Ishikawa (cell line): Measurements from ENCODE around the gene STRA6.

Source experiments
- EP300 ChIP-seq: IDR thresholded peaks from 2 replicates; pipeline ENCODE4 v1.6.1; 2012; ENCODE audit warnings: borderline replicate concordance
- FOXM1 ChIP-seq: IDR thresholded peaks from 2 replicates; pipeline ENCODE4 v1.6.1; 2012; ENCODE audit warnings: low read depth, borderline replicate concordance
- MAX ChIP-seq: IDR thresholded peaks from 2 replicates; pipeline ENCODE4 v1.6.1; 2012
- NFIC ChIP-seq: IDR thresholded peaks from 2 replicates; pipeline ENCODE4 v1.6.1; 2012
- RAD21 ChIP-seq: IDR thresholded peaks from 2 replicates; pipeline ENCODE4 v1.6.1; 2012; ENCODE audit warnings: low read depth
- YY1 ChIP-seq: IDR thresholded peaks from 2 replicates; pipeline ENCODE4 v1.6.1; 2012; ENCODE audit warnings: low read depth
- ZBTB7A ChIP-seq: IDR thresholded peaks from 2 replicates; pipeline ENCODE4 v1.6.1; 2012; ENCODE audit warnings: low read depth
- TF ChIP-seq, protein P1 (sequence below): IDR thresholded peaks from 2 replicates; pipeline ENCODE4 v1.6.1; 2012; ENCODE audit warnings: low read depth, mild to moderate bottlenecking

GRCh38 chr15:74182131-74182530 lies 20.5 kb downstream of the STRA6 start:
- TF ChIP-seq, protein P1, sequence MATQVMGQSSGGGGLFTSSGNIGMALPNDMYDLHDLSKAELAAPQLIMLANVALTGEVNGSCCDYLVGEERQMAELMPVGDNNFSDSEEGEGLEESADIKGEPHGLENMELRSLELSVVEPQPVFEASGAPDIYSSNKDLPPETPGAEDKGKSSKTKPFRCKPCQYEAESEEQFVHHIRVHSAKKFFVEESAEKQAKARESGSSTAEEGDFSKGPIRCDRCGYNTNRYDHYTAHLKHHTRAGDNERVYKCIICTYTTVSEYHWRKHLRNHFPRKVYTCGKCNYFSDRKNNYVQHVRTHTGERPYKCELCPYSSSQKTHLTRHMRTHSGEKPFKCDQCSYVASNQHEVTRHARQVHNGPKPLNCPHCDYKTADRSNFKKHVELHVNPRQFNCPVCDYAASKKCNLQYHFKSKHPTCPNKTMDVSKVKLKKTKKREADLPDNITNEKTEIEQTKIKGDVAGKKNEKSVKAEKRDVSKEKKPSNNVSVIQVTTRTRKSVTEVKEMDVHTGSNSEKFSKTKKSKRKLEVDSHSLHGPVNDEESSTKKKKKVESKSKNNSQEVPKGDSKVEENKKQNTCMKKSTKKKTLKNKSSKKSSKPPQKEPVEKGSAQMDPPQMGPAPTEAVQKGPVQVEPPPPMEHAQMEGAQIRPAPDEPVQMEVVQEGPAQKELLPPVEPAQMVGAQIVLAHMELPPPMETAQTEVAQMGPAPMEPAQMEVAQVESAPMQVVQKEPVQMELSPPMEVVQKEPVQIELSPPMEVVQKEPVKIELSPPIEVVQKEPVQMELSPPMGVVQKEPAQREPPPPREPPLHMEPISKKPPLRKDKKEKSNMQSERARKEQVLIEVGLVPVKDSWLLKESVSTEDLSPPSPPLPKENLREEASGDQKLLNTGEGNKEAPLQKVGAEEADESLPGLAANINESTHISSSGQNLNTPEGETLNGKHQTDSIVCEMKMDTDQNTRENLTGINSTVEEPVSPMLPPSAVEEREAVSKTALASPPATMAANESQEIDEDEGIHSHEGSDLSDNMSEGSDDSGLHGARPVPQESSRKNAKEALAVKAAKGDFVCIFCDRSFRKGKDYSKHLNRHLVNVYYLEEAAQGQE = no peak
- TF ChIP-seq RAD21 (no peak), MAX (no peak), FOXM1 (no peak), EP300 (no peak), YY1 (no peak), NFIC (no peak), ZBTB7A (no peak)
